ENCODE results near the gene SYTL2.

SYTL2 gene

DNA sequence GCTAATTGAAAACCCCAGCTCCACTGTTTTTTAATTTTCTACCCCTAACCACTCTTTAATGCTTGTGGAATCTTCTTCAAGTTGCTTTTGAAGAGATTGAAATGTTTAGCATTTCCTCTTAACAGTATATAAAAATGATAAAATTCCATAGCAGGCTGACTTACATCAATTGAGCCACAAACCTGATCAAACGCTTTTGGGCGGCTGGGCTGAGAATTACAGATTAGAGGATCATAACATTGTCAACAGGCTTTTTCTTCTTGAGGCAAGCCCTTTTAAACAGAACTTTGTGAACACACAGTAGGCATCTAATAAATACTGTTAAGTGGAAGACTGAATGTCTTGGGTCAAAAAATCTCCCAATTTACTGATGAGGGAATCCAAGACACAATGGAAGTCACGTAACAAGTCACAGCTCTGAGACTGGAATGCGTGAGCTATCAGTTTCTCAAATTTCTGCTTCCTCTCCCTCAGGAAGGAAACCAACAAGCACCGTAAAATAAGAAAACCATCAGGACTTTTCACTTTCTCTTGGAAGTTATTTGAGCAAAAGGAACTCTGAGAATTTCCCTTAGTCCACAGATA, 75.0 kb downstream of the SYTL2 start:
- no peak overlapping the region for H3K4me3 ChIP-seq (ENCODE audit: low read depth, low read length)
- in situ Hi-C loops (cut with HindIII; ENCODE audit: low sequenced_read_pairs) = no loop called here
- TF ChIP-seq, protein P1, sequence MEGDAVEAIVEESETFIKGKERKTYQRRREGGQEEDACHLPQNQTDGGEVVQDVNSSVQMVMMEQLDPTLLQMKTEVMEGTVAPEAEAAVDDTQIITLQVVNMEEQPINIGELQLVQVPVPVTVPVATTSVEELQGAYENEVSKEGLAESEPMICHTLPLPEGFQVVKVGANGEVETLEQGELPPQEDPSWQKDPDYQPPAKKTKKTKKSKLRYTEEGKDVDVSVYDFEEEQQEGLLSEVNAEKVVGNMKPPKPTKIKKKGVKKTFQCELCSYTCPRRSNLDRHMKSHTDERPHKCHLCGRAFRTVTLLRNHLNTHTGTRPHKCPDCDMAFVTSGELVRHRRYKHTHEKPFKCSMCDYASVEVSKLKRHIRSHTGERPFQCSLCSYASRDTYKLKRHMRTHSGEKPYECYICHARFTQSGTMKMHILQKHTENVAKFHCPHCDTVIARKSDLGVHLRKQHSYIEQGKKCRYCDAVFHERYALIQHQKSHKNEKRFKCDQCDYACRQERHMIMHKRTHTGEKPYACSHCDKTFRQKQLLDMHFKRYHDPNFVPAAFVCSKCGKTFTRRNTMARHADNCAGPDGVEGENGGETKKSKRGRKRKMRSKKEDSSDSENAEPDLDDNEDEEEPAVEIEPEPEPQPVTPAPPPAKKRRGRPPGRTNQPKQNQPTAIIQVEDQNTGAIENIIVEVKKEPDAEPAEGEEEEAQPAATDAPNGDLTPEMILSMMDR (IDR thresholded peaks at IDR 0.05; ENCODE audit: low read depth, low read length, missing control alignments) = no peak
- DNase-seq (ENCODE audit: low read depth) = no peak

DNA sequence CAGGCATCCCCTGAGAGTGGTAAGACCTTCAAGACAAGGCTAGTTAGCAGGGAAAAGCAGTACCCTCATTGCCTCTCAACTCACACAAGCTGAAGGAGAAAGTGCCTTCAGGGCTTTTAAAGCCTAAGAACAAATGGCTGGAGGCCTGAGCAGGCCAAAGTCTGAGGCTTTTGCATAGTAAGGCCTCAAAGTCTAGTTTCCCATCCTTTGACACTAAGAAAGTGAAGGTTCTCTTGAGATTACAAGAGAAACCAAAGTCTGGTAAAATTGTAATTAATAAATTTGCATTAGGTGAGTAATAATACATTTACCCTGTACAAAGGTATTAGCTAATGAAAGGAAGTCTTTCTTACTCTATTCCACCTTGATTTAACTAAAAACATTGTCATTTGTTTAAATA, 78.0 kb downstream of the SYTL2 start:
- TF ChIP-seq, protein P1 (IDR thresholded peaks at IDR 0.05; ENCODE audit: low read depth, low read length, missing control alignments) = no peak
- in situ Hi-C loops (cut with HindIII; ENCODE audit: low sequenced_read_pairs) = no loop called here
- DNase-seq (ENCODE audit: low read depth) = no peak
- H3K4me3 ChIP-seq (ENCODE audit: low read depth, low read length) = no peak overlapping the region

DNA sequence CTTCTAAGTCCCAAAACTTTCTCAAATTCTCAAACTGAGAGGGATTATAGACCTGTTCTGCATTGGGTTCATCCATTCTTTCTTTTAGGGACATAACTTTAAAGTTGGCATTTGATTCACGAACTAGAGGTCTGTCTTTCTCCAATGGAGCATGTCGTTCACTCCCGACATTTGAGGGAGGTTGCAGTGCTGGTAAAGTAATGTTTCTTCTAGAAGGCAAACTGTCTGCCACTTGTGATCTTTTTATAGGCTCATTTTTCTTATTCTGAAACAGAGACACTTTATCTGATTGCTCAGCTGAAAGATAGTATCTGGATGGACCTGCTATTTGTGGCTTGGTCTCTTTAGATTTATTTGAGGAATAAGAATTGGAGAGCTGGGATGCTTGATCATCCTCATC, 84.6 kb downstream of the SYTL2 start:
- DNase-seq (ENCODE audit: low read depth) = no peak
- no peak overlapping the region for H3K4me3 ChIP-seq (ENCODE audit: low read depth, low read length)
- in situ Hi-C loops (cut with HindIII; ENCODE audit: low sequenced_read_pairs) = no loop called here
- TF ChIP-seq, protein P1 (IDR thresholded peaks at IDR 0.05; ENCODE audit: low read depth, low read length, missing control alignments) = no peak

DNA sequence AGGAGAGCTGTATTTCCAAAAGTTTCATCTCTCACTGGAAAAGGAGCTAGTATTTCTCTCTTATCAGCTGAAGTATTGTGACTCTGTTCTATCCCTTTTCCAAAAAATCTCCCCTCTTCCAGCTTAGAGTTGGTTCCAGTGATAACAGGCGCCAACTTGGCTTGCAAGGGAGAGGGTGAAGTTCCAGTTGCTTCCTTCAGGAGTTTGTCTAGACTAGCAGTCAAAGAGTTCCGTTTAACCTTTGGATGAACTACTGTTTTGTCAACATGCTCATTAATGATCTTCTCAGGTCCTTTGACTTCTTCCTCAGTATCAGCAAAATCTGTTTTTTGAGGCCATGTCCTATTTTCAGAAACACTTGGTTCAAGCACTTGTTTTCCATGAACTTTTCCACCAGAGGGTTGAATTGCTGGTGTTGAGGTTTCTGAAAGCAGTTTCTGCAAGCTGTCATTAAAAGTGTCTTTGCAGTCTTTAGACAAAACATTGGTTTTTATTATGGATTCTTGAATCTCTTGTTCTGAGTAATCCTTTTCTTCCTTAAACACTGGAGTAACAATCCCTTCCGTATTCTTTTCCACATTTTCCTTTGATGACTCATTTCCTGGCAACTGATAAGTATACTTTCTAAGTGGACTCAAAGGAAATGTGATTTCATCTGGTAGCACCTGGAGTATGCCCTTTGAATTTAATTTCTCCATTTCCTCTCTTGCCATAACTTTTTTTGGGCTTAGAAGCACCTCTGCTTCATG, 85.3 kb downstream of the SYTL2 start:
- in situ Hi-C loops (cut with HindIII; ENCODE audit: low sequenced_read_pairs) = no loop called here
- H3K4me3 ChIP-seq (ENCODE audit: low read depth, low read length) = no peak overlapping the region
- TF ChIP-seq, protein P1 (IDR thresholded peaks at IDR 0.05; ENCODE audit: low read depth, low read length, missing control alignments) = no peak
- DNase-seq (ENCODE audit: low read depth) = peak; percentile 87

DNA sequence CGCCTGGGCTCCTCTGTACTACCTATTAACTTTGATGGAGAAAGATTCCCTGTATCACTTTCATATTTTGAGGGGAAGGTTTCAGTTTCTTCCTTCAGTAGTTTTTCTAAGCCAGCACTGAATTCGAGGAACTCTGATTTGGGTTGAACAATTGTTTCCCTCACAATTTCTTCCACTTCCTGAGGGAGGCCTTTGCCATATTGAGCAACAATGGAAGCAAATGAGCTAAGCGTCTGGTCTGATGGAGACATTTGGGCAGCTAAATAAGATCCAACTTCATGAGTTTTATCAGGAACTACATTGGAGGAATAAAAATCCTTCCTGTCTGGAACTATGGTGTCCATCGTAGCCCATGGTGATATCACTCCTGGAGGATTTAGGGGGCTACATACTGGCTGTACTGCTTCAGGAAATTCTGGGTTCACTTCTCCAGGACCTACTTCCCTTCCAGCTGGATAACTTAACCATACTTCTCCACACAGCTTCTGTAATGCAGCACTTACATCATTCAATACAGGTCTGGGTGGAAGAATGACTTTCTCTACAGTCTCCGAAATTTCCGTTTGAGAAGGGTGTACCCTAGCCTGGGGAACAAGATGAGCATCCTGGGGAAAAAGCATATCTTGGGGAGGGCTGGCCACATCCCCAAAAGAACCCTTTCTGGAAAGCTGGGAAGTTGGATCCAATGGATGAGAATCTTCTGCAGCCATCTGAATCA, 86.0 kb downstream of the SYTL2 start:
- H3K4me3 ChIP-seq (ENCODE audit: low read depth, low read length) = no peak overlapping the region
- DNase-seq (ENCODE audit: low read depth) = no peak
- TF ChIP-seq, protein P1 (IDR thresholded peaks at IDR 0.05; ENCODE audit: low read depth, low read length, missing control alignments) = no peak
- in situ Hi-C loops (cut with HindIII; ENCODE audit: low sequenced_read_pairs) = no loop called here

DNA sequence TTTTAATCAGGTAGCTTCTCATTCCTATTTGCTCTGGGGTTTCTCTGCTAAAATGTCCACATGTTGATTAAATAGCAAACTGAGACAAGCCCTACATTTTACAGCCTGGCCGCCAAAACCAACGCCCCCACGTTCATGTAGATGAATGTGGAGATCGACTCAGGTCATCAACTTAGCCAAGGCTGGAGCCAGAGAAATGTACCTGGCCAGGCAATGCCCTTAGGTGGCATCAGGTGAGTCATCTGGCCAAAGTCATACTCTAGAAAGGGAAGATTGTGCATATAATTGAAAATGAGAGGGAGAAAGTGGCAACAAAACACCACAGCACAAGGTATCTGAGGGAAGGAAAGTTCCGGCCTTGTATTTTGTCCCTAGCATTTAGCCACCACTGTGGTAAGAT, 87.9 kb downstream of the SYTL2 start:
- H3K4me3 ChIP-seq (ENCODE audit: low read depth, low read length) = no peak overlapping the region
- in situ Hi-C loops (cut with HindIII; ENCODE audit: low sequenced_read_pairs) = no loop called here
- TF ChIP-seq, protein P1 (IDR thresholded peaks at IDR 0.05; ENCODE audit: low read depth, low read length, missing control alignments) = no peak
- DNase-seq (ENCODE audit: low read depth) = no peak

Data from astrocyte of the cerebellum (primary cell).